ENCODE measurements around the gene PHLDA2.

The PHLDA2 gene, protein sequence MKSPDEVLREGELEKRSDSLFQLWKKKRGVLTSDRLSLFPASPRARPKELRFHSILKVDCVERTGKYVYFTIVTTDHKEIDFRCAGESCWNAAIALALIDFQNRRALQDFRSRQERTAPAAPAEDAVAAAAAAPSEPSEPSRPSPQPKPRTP

DNA sequence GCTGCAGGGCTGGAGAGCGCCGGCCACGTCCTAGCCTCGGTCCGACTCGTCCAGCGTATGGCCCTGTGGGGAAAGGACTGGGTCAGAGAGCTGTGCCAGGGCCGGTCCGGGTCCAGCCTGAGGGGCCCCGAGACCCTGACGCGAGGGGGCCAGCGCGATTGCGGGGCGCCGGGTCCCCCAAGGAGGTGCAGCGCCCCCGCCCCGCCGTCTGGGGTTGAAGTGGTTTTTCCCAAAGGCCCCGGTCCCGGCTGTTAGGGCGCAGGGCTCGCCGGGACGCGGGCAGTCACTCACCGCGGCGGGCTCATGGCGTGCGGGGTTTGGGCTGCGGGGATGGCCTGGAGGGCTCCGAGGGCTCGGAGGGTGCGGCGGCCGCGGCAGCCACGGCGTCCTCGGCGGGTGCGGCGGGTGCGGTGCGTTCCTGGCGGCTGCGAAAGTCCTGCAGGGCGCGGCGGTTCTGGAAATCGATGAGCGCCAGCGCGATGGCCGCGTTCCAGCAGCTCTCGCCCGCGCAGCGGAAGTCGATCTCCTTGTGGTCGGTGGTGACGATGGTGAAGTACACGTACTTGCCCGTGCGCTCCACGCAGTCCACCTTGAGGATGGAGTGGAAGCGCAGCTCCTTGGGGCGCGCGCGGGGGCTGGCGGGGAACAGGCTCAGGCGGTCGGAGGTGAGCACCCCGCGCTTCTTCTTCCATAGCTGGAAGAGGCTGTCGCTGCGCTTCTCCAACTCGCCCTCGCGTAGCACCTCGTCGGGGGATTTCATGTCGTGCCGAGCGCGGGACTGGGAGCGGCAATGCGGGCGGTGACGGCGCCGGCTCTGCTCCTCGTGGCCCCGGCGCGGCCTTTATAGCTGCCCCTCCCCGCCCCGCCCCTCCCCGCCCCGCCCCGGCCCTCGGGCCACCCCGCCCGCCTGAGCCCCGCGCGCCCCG lies at the start of gene PHLDA2:
Gene PHLDA2, minus strand, starts transcription at position 816 of the 926 bp plus-strand sequence. Its CDS starts 56 bp downstream, at position 760.
- DNase-seq, result peak; percentile 70

DNA sequence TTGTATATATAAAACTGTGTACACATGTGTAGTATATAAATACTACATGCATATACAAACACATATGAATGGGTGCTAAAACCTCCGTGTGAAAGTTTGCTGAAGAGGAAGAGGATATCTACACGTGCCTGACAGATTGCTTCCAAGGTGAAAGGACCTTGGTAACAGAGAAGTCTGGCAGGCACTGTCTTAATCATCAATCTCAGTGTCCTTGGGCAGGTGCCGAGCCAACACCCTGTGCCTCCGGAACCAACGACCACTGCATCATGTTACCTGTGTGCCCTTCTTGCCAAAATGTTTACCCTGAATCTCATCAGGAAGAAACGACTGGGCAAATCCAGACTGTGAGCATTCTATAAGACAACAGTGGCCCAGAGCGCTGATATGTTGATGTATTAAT lies 47.9 kb upstream of the PHLDA2 start:
- no peak for DNase-seq

DNA sequence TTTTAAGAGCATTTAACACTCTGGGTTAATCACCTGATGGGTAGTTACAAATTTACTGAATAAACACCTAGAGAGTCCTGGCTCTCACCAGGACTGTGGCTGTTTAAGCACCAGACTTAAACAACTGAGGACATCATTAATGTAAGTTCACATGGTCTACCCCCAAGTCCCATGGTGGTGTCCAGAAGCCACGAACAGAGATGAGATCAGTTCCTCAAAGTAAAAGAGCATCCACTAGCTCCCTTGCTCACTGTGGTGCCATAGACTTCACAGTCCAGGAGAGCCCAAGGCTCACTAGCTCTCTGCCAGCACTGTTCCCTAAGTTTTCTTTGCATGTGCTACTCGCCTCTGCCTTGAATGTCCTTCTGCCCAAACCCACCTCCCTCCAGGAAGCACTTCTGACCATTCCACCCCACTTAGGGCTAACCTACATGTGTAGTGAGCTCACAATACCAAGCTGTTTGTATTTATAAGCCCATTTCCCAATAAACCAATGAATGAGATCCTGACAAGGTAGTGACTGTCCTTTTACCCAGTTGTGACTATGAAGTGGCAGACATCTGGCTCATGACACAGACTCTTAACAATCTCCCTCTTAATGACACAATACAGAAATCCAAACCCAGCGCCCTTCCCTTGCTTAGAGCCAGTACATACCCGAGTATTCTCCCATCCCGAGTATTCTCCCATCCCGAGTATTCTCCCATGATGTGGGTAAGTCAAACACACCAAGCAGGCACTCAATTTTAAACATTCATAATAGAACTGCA lies 47.3 kb upstream of the PHLDA2 start:
- DNase-seq, result no peak

DNA sequence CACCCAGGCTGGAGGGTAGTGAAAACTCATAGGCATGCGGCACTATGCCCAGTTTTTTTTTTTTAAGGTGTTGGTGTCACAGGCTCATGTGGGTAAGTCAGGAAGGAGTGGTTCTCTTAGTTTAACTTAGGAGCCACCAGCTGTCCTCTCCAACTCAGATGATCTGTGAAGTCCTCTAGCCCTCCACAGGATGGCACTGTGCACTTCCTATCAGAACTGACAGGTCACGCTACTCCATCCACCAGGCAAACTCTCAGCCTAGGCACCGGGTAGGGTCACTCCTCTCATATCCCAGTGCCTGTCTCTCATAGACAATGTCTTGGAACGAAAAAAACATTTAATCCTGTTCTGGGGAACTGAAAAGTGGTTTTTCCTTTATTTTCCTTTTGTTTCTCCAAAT lies 46.4 kb upstream of the PHLDA2 start:
- DNase-seq, result peak; percentile 49

DNA sequence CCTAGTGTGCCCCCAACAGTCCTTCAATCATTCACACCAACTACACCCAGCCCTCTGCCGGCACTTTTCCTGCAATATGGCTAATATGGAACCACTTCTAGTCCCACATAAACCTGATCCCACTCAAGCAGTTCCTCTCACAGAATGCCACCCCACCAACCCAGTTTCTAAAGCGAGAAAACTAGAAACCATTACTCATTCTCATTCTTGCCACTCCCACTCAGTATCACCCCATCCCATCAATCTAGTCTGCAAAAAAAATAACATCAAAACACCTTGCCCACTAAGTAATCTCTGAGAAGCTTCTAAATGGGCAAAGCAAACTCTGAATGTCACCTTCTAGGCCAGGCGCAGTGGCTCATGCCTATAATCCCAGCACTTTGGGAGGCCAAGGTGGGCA lies 45.1 kb upstream of the PHLDA2 start:
- no peak for DNase-seq

DNA sequence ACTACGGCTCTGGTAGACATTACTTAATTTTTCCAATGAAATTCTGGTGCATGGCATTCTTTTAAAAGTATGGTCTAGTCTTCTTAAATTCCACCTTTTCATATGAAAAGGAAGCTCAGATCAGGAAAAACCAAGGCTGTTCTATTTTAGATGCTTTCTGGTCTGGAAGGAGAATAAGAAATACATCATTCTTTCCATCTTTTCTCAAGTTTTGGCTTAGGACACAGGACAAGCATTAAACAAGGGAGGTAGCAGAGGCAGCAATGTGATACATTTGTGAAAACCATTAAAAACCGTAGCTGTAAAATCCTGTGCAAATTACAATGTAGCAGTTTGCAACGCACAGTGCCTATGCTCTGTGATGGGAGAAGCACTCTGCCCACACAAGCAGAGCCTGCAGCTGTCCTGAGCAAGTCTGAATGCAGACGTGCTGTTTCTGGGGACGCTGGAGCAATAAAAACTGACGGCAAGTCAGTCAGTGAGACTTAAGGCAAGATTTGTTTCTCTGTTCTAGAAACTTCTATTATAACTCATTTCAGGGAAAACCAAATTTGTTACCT lies 39.2 kb upstream of the PHLDA2 start:
- no peak for DNase-seq

DNA sequence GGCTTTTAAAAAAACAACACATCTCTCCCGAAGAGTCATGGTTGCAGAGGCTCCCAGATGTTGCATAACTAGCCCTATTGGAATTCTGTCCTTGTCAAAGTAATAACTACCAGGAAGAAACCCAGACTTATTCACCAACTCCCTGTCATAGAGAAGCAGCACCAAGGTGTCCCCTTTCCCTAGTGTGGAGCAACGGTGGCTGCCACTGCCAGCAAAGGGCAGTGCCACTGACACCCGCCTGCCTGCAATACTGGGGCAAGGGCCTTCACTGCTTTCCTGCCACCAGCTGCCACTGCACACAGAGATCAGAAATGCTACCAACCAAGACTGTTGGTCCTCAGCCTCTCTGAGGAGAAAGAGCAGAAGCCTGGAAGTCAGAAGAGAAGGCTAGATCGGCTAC lies 35.6 kb upstream of the PHLDA2 start:
- DNase-seq, result no peak

DNA sequence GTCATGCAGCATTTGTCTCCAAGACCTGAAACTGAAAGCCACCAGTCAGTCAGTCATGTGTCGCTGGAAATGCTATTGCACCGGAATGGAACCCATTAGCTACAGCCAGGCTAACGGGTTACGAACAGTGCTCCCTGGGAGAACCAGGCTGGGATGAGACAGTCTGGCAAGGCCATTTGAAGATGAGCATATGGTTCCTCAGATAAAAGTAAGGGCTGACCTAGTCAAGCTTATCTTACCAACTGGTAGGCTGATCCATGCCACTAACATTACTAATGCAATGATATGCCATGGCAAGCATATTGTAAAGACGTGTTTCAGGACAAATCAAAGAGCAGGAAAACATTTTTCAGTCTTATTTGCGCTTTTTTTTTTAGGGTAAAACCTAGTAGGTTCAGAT lies 34.5 kb upstream of the PHLDA2 start:
- no peak for DNase-seq

DNA sequence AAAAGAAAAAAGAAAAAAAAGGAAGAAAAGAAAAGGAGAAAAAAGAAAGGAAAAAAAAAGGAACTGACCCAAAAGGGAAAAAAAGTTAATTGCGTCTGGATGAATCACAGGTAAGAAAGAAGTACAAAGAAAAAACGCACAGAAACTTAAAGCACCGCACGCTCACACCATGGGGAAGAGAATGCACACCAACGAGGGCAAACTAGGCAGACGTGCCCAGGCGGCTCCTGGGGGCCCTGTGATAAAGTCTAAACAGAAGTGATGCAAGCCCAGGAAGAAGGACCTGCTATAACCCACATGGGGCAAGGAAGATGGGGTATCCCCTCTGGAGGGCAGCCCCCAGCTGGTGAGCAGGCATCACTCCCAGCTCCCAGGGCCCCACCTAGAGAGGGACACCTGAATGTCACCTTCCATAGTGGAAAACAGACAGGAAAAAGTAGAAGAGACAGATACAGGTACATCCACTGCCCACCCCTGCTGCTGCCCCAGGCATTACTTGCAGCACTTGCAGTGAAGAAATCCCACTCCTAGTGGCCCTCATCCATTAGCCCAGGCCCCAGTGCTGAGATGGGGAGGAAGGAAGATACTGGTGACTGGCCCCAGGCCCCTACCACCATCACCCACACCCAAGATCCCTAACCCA lies 34.0 kb upstream of the PHLDA2 start:
- no peak for DNase-seq

DNA sequence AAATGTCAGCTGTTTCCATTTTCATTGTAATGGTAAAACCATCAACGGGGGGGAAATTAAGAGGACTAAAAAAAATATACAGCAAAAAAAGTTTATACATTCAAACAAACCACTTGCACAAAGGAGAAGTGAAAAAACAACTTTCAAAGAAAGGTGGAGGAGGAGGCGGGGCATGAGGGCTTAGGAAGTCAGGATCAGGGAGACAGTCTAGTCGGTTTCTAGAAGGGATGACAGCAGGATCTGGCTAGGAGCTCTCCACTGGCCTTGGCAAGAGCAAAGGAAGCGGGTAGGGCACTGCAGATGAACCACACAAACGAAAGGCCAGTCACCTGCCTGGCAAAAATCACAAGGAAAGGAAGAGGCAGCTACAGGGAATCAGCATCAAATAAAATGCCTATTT lies 31.9 kb upstream of the PHLDA2 start:
- no peak for DNase-seq

DNA sequence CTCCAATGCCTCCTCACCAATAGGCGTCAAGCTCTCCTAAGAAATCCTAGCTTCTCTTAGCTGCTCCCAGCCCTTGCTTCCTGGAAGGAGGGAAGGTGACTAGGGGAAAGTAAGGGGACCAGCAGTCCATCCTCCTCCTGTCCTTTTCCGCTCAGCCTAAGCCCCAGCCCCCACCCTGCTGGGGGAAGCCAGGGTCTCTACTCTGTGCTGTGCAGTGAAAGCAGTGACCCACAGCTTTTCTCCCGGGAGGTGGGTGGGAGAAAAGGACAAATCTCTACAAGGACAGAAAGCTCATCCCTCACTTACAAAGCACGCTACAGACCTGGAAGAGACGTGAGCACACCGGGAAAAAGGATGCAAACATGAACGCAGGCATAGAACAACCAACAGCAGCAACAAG lies 30.9 kb upstream of the PHLDA2 start:
- no peak for DNase-seq

DNA sequence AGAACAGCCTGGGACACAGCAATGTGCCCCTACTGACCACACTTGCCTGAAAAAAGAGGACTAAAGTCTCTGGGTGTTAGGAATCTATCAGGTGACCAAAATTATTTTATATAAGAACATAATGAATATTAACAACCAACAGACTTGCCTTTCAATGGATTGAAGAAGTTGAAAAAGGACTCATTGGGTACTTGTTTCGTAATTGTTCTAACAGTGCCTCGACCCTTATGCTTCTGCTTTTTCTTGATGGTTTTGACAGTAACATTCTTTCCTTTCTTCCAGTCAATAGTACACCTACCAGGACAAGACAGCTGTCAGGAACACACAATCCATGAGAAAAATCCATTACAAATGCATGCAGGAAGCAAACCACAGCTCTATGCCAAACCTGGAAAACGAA lies 29.0 kb upstream of the PHLDA2 start:
- no peak for DNase-seq

DNA sequence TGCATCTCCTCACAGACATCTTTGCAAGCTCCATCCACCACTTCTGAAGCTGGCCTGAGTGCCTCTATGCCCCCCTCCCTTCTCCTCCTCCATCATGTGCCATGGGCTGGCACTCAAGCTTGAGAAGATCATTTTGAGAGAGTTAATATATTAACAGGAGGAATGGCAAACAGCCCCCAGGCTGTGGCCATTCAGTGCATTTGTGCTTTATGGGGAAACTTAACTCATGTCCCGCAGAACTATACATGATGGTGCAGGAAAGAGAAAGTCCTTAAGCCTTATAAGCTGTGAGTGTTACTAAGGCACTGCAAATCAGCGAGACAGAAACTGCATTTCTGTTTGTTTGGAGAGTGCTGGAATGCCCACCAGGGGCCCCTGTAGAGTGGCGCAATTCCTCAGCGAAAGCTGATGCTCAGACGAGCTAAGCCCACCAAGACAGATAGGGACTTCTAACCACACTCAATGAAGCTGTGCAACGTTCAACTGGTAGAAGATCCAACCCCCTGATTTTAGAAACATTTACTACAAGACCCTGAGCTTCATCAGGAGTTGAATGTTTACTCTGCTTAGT lies 26.8 kb upstream of the PHLDA2 start:
- DNase-seq, result no peak

DNA sequence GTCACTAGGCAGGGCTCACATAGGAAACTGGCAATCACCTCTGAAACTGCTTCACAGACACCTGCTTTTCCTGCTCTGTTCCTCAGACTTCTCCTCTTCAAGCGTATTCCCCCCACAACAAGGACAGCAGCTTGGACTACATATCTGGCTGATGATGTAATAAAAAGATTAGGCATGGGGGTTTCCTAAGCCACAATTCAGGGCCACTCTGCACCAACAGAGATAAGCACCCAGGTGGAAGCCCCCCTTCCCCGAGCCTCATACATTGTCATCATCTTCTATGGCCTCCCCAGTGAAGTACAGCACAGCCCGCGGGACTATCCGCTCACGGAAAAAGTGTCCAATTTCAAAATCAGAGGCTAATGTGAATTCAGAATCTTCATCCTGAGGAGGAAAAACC lies 25.0 kb upstream of the PHLDA2 start:
- DNase-seq, result no peak

DNA sequence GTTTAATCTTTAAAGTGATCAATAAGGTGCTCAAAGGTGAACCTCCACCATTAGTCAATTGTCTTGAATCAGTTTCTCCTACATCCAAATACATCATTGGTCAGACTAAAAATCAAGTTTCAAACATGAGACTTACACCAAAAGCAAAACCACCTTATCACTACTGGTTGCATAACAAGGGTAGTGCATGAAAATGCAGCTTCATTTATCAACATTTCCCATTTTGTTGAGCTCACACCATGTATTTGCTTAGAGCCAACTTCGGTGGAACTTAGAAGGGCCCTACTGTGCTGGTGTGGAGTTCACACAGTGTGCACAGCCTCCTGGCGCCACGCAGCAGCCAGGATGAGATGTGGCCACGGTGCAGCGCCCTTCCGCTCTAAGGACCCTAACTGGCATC lies 23.1 kb upstream of the PHLDA2 start:
- no peak for DNase-seq

DNA sequence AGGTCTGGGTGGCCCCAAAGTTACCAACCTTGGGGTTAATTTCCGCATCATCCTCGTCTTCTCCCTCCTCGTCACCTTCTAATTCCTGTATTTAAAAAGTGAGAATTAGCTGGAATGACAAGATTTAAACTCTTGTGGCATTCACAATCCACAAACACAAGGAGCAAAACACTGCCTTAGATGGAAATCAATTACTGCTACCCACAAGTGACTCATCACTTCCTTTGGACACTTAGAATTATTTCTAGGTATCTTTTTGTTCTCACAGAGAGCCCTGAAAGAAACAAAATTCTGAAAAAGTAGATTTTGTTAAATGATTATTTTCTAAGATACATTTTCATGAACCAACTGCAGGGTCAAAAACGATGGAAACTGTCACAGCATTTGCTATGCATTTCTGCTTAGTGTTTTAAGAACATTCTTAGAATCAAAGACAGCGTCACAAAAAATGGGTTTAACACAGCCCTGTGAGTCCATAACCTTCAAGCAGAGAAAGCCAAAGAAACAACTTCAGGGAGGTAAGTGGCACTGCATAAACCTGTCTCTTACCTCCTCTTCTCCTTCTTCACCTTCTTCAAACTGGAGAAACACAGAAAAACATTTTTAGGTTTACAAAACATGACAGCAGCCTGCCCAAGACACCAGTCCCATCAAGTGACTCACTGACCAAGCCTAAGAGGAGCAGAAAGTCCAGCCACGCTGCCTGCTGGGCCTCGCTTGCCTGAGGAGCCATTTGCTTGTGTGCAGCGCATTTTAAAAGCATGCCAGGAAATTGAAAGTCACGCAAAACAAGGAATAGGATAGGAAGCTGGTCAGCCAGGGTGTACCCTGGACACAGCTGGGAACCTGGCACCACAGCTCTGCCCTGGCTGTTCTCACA lies 22.3 kb upstream of the PHLDA2 start:
- peak; percentile 29 for DNase-seq

DNA sequence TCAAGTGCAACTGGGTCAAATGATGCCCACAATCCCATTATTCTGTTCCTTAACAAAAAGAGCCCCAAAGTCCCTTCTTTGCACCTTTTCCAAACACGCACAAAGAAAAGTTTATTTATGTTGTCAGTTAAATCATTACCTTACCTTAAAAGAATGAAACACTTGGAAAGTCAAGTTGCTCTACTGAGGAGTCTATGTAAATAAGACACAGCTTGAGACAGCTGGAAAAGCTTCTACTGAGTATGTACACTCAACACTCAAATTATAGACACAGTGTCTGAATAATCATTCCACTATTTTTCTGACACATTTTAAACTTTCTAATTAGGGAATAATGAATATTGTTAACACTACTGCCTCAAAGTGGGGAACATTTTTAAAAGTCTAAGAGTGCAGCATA lies 21.6 kb upstream of the PHLDA2 start:
- no peak for DNase-seq

DNA sequence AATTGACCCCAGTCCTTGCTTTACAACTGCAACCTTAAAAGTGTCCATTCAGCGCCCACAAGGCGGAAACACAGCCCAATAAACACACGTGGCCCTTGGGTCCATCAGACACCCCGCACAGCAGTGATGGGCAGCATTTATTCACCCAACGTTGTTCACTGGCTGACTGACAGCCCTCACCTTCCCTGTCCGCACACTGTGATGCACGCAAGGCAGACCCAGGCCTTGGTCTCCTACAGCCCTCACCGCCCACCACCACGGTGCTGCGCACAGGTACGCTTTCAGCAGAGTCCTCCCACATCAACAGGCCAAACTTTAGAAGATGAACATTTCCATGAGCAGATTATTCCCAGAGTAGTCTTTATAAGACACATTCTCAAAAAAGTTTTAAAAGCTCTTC lies 20.7 kb upstream of the PHLDA2 start:
- no peak for DNase-seq

DNA sequence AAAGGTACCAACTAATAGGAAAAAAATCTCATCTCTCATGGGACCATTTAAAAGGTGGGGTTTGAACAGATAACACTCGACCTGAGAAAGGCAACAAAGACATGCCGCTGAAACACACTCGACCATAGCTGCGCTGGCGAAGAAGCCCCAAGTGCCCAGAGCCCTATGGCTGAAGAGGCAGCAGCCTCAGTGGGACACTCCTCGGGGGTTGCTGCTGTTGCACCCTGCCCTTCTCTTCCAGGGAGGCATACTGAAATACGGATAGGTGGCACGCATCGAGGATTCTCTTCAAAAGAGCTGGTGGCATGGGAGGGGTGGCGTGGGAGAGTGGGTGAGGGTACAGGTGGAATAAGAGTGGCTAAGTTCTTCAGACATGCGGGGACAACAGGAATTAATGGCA lies 18.5 kb upstream of the PHLDA2 start:
- no peak for DNase-seq

DNA sequence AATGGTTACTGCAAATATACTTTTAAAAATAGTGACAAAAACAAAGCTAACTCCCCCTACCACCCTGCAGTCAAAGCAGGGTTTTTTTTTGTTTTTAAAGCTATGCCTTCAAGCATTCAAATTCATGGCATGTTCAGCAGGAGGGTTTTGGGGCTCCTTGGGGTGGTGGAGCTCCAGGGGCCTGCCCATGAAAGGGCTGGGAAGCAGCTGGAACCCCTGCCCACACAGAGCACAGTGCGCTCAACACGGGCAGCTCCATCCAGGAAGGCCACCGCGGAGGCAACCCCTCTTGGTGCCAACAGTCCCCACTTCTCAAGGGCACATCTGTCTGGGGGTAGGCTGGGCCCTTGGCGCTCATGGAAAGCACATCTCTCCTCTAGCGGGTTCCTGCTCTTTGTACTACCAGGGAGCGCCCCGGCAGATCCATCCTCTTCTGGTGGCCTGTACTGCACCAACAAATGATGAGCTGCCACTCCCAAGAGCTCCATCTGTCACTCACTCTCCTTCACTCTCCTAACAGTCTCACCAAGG lies 16.6 kb upstream of the PHLDA2 start:
- no peak for DNase-seq

DNA sequence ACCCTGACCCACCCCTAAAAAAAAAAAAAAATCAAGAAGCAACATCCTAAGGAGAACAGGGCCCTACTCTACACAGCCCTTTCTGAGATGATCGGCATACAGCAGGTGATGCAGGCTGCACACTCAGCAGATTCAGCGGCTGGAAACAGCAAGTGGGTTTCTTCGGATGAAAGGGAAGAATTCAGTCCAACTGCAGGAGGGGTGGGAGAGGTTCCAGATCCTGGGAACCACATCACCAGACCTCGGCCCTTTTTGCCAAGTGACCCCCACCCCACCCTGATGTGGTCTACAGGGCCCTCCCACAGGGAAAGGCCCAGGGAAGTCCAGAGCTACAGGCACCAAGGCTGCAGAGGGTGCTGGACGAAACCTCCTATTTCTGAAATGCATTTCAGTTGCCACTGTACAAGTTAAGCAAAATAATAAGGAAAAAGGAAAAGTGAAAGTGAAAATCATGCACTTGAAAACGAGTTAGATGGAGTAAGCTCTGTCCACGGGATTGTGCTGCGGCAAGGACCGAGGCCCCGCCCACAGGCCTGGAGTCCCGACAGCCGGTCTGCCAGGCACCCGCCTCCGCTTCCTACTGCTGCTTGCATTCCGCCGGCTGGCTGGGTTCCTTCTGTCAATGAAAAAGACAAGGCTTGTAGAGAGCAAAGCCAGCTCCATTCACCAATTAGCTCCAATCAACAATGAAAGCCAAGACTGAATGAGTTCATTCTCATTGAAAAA lies 16.0 kb upstream of the PHLDA2 start:
- DNase-seq, result peak; percentile 62

All from activated CD4-positive, alpha-beta T cell treated with anti-CD3 and anti-CD28 coated beads, Interleukin-10, Interleukin-2, amounts not matched to agents 100 ng/mL and 50 ng/mL, durations not matched to agents 16 hours and 8 hours (primary cell).